Liver (tissue), 2 donors: ENCODE data around the gene KCNJ4.
"Not testable (repeated sequence)": the region's sequence is repeated elsewhere in the genome, so short reads cannot be mapped to it uniquely, and the experiment has no call there.

ENCODE experiments used
- YY1 ChIP-seq: IDR thresholded peaks from 2 replicates; pipeline ENCODE4 v1.6.1; 2016; ENCODE audit warnings: antibody characterized with exemption, mild to moderate bottlenecking
- TF ChIP-seq, protein P1 (sequence below): fragments of 150-350 bp; IDR thresholded peaks from 2 replicates; pipeline ENCODE4 v1.5.1; 2017; ENCODE audit warnings: improper control_type of control experiment, low read depth, low read length; ENCODE audit not compliant: missing input control
- donor health status: healthy.

DNA sequence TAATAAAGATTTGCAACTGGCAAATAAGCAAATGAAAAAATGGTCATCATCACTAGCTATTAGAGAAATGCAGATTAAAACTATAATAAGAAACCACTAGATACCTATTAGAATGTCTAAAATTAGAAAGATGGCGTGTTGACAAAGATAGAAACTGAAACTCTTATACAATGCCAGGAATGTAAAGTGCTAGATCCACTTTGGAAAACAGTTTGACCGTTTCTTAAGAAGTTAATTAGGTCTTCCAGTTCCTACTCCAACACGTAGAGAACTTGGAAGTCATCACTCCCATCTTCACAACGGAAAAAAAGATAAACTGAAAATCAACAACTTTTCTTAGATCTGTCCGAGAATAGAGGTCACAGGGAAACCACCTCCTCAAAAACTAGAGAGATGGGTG is 68.1 kb downstream of the KCNJ4 start:
- TF ChIP-seq YY1: not testable (repeated sequence)
- TF ChIP-seq, protein P1, sequence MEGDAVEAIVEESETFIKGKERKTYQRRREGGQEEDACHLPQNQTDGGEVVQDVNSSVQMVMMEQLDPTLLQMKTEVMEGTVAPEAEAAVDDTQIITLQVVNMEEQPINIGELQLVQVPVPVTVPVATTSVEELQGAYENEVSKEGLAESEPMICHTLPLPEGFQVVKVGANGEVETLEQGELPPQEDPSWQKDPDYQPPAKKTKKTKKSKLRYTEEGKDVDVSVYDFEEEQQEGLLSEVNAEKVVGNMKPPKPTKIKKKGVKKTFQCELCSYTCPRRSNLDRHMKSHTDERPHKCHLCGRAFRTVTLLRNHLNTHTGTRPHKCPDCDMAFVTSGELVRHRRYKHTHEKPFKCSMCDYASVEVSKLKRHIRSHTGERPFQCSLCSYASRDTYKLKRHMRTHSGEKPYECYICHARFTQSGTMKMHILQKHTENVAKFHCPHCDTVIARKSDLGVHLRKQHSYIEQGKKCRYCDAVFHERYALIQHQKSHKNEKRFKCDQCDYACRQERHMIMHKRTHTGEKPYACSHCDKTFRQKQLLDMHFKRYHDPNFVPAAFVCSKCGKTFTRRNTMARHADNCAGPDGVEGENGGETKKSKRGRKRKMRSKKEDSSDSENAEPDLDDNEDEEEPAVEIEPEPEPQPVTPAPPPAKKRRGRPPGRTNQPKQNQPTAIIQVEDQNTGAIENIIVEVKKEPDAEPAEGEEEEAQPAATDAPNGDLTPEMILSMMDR: not testable (repeated sequence)
